B cell (primary cell): ENCODE results near the gene CACNA1F. TPM values are rescaled to one million over a fixed set of nuclear protein-coding genes. Genes with fewer than 3 reads are reported as not detected.

ENCODE experiments used
- ATAC-seq: fragments of 200-7000 bp; cut with Tn5 transposase; one replicate; pipeline ENCODE4 v1.10.0; 2021; ENCODE audit warnings: low read depth, mild to moderate bottlenecking, moderate number of reproducible peaks, moderate library complexity
- CTCF ChIA-PET: fragments of 350-600 bp; sonication (Branson Sonifier 250); formaldehyde crosslinking; loops from one replicate; lab custom pipeline; 2021; ENCODE audit warnings: antibody characterized with exemption, inconsistent platforms; lab: Charles Lee
- POLR2A ChIA-PET: fragments of 350-600 bp; sonication (Branson Sonifier 250); formaldehyde crosslinking; loops from one replicate; lab custom pipeline; 2021; ENCODE audit warnings: antibody characterized with exemption; lab: Charles Lee
- DNase-seq: peaks from one replicate; pipeline ENCODE4 v3.0.0; 2013
- H2AFZ ChIP-seq: 2 replicates; pipeline ENCODE4 v1.6.1; 2012; ENCODE audit warnings: mild to moderate bottlenecking, low read depth, low read length; ENCODE audit not compliant: insufficient read depth, poor library complexity, severe bottlenecking
- H3K27ac ChIP-seq, 2 donors: 1 replicate in 1 of 2; 2 replicates in 1 of 2; pipeline ENCODE4 v1.5.1; 2012 to 2013; ENCODE audit warnings: low read length in 2 of 2, mild to moderate bottlenecking in 2 of 2, moderate library complexity in 1 of 2
- H3K27me3 ChIP-seq, 4 experiments: fragments of 200-600 bp in 1 of 4; sonication (generic) in 1 of 4; replicated peaks in 1 of 4; 1 replicate in 2 of 4; 2 replicates in 2 of 4; pipeline versions ENCODE4 v1.6.1 to v1.7.0; 2013 to 2016; ENCODE audit warnings: low read length in 3 of 4, mild to moderate bottlenecking in 2 of 4, mixed read lengths in 1 of 4, moderate library complexity in 1 of 4; ENCODE audit not compliant: insufficient read depth in 4 of 4, control insufficient read depth in 3 of 4; ENCODE audit errors: control extremely low read depth in 1 of 4
- H3K36me3 ChIP-seq, 2 experiments: replicated peaks in 1 of 2; 1 replicate in 1 of 2; 2 replicates in 1 of 2; pipeline versions ENCODE4 v1.6.1 to v1.7.1; 2013; ENCODE audit warnings: low read length in 1 of 2; ENCODE audit not compliant: insufficient read depth in 2 of 2, control insufficient read depth in 1 of 2; ENCODE audit errors: control extremely low read depth in 1 of 2, extremely low read depth in 1 of 2
- H3K4me1 ChIP-seq, 2 donors: fragments of 200-600 bp in 1 of 2; sonication (generic) in 1 of 2; 1 replicate in 1 of 2; 2 replicates in 1 of 2; pipeline versions ENCODE4 v1.5.1 to v1.6.1; 2013 to 2017; ENCODE audit warnings: low read length in 2 of 2; ENCODE audit not compliant: control insufficient read depth in 2 of 2, insufficient read depth in 2 of 2
- H3K4me2 ChIP-seq: replicated peaks from 2 replicates; pipeline ENCODE3; 2012; ENCODE audit warnings: mild to moderate bottlenecking, low read depth, low read length; ENCODE audit not compliant: poor library complexity, severe bottlenecking
- H3K4me3 ChIP-seq, 5 experiments: fragments of 200-600 bp in 1 of 5; sonication (generic) in 1 of 5; 1 replicate in 3 of 5; 2 replicates in 2 of 5; pipeline versions ENCODE4 v1.5.1 to v1.7.0; 2011 to 2016; ENCODE audit warnings: low read length in 4 of 5, mild to moderate bottlenecking in 4 of 5, low read depth in 2 of 5, control low read depth in 1 of 5, moderate library complexity in 1 of 5; ENCODE audit not compliant: insufficient read depth in 1 of 5; ENCODE audit errors: control extremely low read depth in 1 of 5, extremely low read depth in 1 of 5
- H3K79me2 ChIP-seq: fragments of 200-600 bp; sonication (generic); one replicate; pipeline ENCODE4 v1.6.0; 2016; ENCODE audit warnings: low read length; ENCODE audit not compliant: control insufficient read depth, insufficient read depth
- H3K9ac ChIP-seq: fragments of 200-600 bp; sonication (generic); 2 replicates; pipeline ENCODE4 v1.6.1; 2017; ENCODE audit warnings: mild to moderate bottlenecking, low read length, moderate library complexity
- H3K9me3 ChIP-seq, 3 donors: one replicate each; pipeline versions ENCODE4 v1.6.1 to v1.7.1; 2013; ENCODE audit warnings: low read length in 2 of 3; ENCODE audit not compliant: control insufficient read depth in 2 of 3, insufficient read depth in 1 of 3; ENCODE audit errors: control extremely low read depth in 1 of 3
- H4K20me1 ChIP-seq: 2 replicates; pipeline ENCODE4 v1.6.0; 2012; ENCODE audit warnings: mild to moderate bottlenecking, low read length; ENCODE audit not compliant: insufficient read depth, control insufficient read depth, poor library complexity, severe bottlenecking
- H3K27ac Mint-ChIP-seq: one replicate; pipeline ENCODE4 v1.8.0; 2021; ENCODE audit warnings: mixed read lengths
- H3K27me3 Mint-ChIP-seq: one replicate; pipeline ENCODE4 v1.8.0; 2021; ENCODE audit warnings: mixed read lengths
- H3K4me1 Mint-ChIP-seq: one replicate; pipeline ENCODE4 v1.8.0; 2021; ENCODE audit warnings: mixed read lengths
- H3K4me3 Mint-ChIP-seq: one replicate; pipeline ENCODE4 v1.8.0; 2021; ENCODE audit warnings: mixed read lengths
- H3K9me3 Mint-ChIP-seq: one replicate; pipeline ENCODE4 v1.8.0; 2022; ENCODE audit warnings: mixed read lengths; ENCODE audit not compliant: insufficient read depth
- CTCF ChIP-seq: fragments of 200-600 bp; IDR thresholded peaks from one replicate; pipeline ENCODE4 v1.8.0; 2022; ENCODE audit warnings: antibody characterized with exemption, mild to moderate bottlenecking
- EZH2 ChIP-seq: IDR thresholded peaks from 2 replicates; pipeline ENCODE4 v1.6.1; 2012; ENCODE audit warnings: borderline replicate concordance, low read depth, mild to moderate bottlenecking, moderate library complexity, low read length; ENCODE audit not compliant: insufficient read depth, poor library complexity, severe bottlenecking
- WGBS: methylation state at CpG from one replicate; pipeline ENCODE4 v1.1.5; 2013; ENCODE audit warnings: missing lambda C conversion rate; ENCODE audit not compliant: insufficient coverage; 5-methylcytosine and 5-hydroxymethylcytosine counted together
- intact Hi-C: fragments of 100-400 bp; cut with micrococcal nuclease; formaldehyde crosslinking; loops from one replicate; pipeline ENCODE4 v1.10.0; 2022
- polyA plus RNA-seq: library from polyadenylated mRNA; depleted of rRNA; stranded (reverse); fragments of >200 nt; gene quantifications from 2 replicates; pipeline ENCODE4 v1.2.3, GENCODE V29; 2012
- total RNA-seq, 2 donors: library from RNA; stranded (reverse); fragments of 120-200 nt in 1 of 2; gene quantifications; 1 replicate in 1 of 2; 2 replicates in 1 of 2; pipeline versions ENCODE4 v1.2.3 to v1.2.4, GENCODE V29; 2013 to 2022

The CACNA1F gene
- total and polyA plus RNA-seq, 2 donors (not counting 1 experiment from before 2014, with no cell fraction given): 6.7 to 9.3 TPM

- Histone ChIP-seq H3K9me3 (no peaks in the 10 kb centered on the region), H3K9ac (no peak overlapping the region), H3K36me3 (no peaks in the 10 kb centered on the region), H3K4me2 (no peak overlapping the region), H3K4me1 (peaks cover 23 to 35% of the 10 kb centered on the region in 2 donors), H3K4me3 (no peak overlapping the region), H4K20me1 (no peaks in the 10 kb centered on the region), H3K27me3 (no peaks in the 10 kb centered on the region), H3K27ac (no peak overlapping the region), H3K79me2 (peaks cover 25% of the 10 kb centered on the region), H2AFZ (no peak overlapping the region)
- intact Hi-C loops: no loop called here
- H3K4me3 Mint-ChIP-seq: no peak overlapping the region
- peaks cover 52% of the 10 kb centered on the region for H3K4me1 Mint-ChIP-seq
- no peak for DNase-seq
- CTCF ChIA-PET: no interaction called here
- no peak for ATAC-seq
- WGBS: 92% methylated on average over 2 of the region's 8 CpGs
- TF ChIP-seq CTCF (no peak), EZH2 (no peak)
- H3K9me3 Mint-ChIP-seq: no peaks in the 10 kb centered on the region
- no peaks in the 10 kb centered on the region for H3K27me3 Mint-ChIP-seq
- H3K27ac Mint-ChIP-seq: no peak overlapping the region
- POLR2A ChIA-PET: no interaction called here
Observed at GRCh38 chrX:49273181-49273727, 40.1 kb upstream of the CACNA1F start.

GRCh38 chrX:49272421-49272820 is 39.3 kb upstream of the CACNA1F start:
- Mint-ChIP-seq H3K4me3 (peak overlapping the region; percentile 44), H3K27ac (no peak overlapping the region), H3K27me3 (no peaks in the 10 kb centered on the region), H3K9me3 (no peaks in the 10 kb centered on the region), H3K4me1 (peaks cover 49% of the 10 kb centered on the region)
- Histone ChIP-seq H3K36me3 (no peaks in the 10 kb centered on the region), H3K27ac (peak overlapping the region in 1 of 2 donors; percentile 43), H3K27me3 (no peaks in the 10 kb centered on the region), H3K4me1 (peaks cover 23 to 35% of the 10 kb centered on the region in 2 donors), H4K20me1 (no peaks in the 10 kb centered on the region), H3K9ac (no peak overlapping the region), H3K79me2 (peaks cover 25% of the 10 kb centered on the region), H3K4me2 (no peak overlapping the region), H3K4me3 (no peak overlapping the region), H3K9me3 (no peaks in the 10 kb centered on the region), H2AFZ (no peak overlapping the region)
- no CpG with 5 or more reads among the region's 6 CpGs for WGBS
- DNase-seq (no peak), ATAC-seq (no peak)
- TF ChIP-seq EZH2: no peak
- ChIA-PET POLR2A (no interaction called here), CTCF (no interaction called here)
- intact Hi-C loops: no loop called here
